Liver (tissue), 3 donors: ENCODE results near the gene MAN2A1.

Experiments used
- EGR1 ChIP-seq, 2 donors: IDR thresholded peaks; 2 replicates each; pipeline ENCODE4 v1.6.1; 2016 to 2018; ENCODE audit warnings: antibody characterized with exemption in 2 of 2, low read depth in 2 of 2
- FOXA1 ChIP-seq: IDR thresholded peaks from 2 replicates; pipeline ENCODE4 v1.6.1; 2016; ENCODE audit warnings: antibody characterized with exemption
- FOXA2 ChIP-seq: IDR thresholded peaks from 2 replicates; pipeline ENCODE4 v1.6.1; 2016; ENCODE audit warnings: antibody characterized with exemption
- JUND ChIP-seq, 2 donors: IDR thresholded peaks; 2 replicates each; pipeline ENCODE4 v1.6.1; 2016; ENCODE audit warnings: antibody characterized with exemption in 2 of 2
- RAD21 ChIP-seq, 2 donors: IDR thresholded peaks; 2 replicates each; pipeline ENCODE4 v1.6.1; 2016; ENCODE audit warnings: antibody characterized with exemption in 2 of 2, mild to moderate bottlenecking in 2 of 2
- TAF1 ChIP-seq: conservative IDR thresholded peaks from 2 replicates; pipeline ENCODE4 v1.6.1; 2016; ENCODE audit warnings: antibody characterized with exemption, mild to moderate bottlenecking
- YY1 ChIP-seq: IDR thresholded peaks from 2 replicates; pipeline ENCODE4 v1.6.1; 2016; ENCODE audit warnings: antibody characterized with exemption, mild to moderate bottlenecking
- TF ChIP-seq, protein P1 (sequence below): IDR thresholded peaks from 2 replicates; pipeline ENCODE4 v1.6.1; 2016; ENCODE audit warnings: antibody characterized with exemption, mild to moderate bottlenecking
- TF ChIP-seq, protein P2 (sequence below): fragments of 150-350 bp; IDR thresholded peaks from 2 replicates; pipeline ENCODE4 v1.5.1; 2017; ENCODE audit warnings: improper control_type of control experiment, low read depth, low read length; ENCODE audit not compliant: missing input control
- TF ChIP-seq, protein P3 (sequence below): IDR thresholded peaks from 2 replicates; pipeline ENCODE4 v1.6.1; 2016; ENCODE audit warnings: antibody characterized with exemption
- TF ChIP-seq, protein P4 (sequence below): IDR thresholded peaks from 2 replicates; pipeline ENCODE4 v1.6.1; 2016; ENCODE audit warnings: antibody characterized with exemption
- donor health status: healthy.
- donor health status: healthy.

DNA sequence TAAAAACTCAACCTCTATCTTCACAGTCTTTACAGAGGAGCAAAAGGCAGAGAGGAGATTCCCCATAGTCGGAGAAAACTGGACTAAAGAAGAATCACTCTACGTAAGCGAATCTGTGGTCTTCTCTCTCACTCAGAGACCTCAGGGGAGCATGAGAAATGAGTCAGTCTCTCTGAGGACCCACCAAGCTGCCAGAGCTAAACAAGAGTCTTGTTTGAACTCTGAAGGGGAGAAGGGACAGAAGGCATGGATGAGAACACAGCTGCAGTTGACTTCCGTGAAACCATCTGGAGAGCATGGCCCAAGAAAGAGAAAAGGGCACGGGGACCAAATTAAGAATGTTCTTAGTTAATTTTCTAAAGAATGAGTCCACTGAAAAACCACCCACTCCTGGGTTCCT is 12.8 kb upstream of the MAN2A1 start:
- TF ChIP-seq, protein P1, sequence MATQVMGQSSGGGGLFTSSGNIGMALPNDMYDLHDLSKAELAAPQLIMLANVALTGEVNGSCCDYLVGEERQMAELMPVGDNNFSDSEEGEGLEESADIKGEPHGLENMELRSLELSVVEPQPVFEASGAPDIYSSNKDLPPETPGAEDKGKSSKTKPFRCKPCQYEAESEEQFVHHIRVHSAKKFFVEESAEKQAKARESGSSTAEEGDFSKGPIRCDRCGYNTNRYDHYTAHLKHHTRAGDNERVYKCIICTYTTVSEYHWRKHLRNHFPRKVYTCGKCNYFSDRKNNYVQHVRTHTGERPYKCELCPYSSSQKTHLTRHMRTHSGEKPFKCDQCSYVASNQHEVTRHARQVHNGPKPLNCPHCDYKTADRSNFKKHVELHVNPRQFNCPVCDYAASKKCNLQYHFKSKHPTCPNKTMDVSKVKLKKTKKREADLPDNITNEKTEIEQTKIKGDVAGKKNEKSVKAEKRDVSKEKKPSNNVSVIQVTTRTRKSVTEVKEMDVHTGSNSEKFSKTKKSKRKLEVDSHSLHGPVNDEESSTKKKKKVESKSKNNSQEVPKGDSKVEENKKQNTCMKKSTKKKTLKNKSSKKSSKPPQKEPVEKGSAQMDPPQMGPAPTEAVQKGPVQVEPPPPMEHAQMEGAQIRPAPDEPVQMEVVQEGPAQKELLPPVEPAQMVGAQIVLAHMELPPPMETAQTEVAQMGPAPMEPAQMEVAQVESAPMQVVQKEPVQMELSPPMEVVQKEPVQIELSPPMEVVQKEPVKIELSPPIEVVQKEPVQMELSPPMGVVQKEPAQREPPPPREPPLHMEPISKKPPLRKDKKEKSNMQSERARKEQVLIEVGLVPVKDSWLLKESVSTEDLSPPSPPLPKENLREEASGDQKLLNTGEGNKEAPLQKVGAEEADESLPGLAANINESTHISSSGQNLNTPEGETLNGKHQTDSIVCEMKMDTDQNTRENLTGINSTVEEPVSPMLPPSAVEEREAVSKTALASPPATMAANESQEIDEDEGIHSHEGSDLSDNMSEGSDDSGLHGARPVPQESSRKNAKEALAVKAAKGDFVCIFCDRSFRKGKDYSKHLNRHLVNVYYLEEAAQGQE, result no peak
- TF ChIP-seq, protein P2, sequence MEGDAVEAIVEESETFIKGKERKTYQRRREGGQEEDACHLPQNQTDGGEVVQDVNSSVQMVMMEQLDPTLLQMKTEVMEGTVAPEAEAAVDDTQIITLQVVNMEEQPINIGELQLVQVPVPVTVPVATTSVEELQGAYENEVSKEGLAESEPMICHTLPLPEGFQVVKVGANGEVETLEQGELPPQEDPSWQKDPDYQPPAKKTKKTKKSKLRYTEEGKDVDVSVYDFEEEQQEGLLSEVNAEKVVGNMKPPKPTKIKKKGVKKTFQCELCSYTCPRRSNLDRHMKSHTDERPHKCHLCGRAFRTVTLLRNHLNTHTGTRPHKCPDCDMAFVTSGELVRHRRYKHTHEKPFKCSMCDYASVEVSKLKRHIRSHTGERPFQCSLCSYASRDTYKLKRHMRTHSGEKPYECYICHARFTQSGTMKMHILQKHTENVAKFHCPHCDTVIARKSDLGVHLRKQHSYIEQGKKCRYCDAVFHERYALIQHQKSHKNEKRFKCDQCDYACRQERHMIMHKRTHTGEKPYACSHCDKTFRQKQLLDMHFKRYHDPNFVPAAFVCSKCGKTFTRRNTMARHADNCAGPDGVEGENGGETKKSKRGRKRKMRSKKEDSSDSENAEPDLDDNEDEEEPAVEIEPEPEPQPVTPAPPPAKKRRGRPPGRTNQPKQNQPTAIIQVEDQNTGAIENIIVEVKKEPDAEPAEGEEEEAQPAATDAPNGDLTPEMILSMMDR, result no peak
- no peak for TF ChIP-seq RAD21 (IDR thresholded peaks at IDR 0.05)
- TF ChIP-seq FOXA2, result no peak
- no peak for TF ChIP-seq JUND (IDR thresholded peaks at IDR 0.05)
- no peak for TF ChIP-seq YY1
- TF ChIP-seq EGR1 (IDR thresholded peaks at IDR 0.05; ENCODE audit: low read depth in 2 of 2), result no peak
- TF ChIP-seq, protein P3, sequence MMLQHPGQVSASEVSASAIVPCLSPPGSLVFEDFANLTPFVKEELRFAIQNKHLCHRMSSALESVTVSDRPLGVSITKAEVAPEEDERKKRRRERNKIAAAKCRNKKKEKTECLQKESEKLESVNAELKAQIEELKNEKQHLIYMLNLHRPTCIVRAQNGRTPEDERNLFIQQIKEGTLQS, result no peak
- TF ChIP-seq, protein P4, sequence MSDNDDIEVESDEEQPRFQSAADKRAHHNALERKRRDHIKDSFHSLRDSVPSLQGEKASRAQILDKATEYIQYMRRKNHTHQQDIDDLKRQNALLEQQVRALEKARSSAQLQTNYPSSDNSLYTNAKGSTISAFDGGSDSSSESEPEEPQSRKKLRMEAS, result no peak
- no peak for TF ChIP-seq FOXA1
- TF ChIP-seq TAF1, result no peak
